GM18907 (cell line): ENCODE data around the gene EML4.

Source experiments
- ATAC-seq: cut with Tn5 transposase; IDR thresholded peaks from one replicate; pipeline ENCODE4 v1.9.1; 2021; ENCODE audit warnings: mild to moderate bottlenecking, moderate library complexity; ENCODE audit not compliant: unreplicated experiment

EML4 gene

DNA sequence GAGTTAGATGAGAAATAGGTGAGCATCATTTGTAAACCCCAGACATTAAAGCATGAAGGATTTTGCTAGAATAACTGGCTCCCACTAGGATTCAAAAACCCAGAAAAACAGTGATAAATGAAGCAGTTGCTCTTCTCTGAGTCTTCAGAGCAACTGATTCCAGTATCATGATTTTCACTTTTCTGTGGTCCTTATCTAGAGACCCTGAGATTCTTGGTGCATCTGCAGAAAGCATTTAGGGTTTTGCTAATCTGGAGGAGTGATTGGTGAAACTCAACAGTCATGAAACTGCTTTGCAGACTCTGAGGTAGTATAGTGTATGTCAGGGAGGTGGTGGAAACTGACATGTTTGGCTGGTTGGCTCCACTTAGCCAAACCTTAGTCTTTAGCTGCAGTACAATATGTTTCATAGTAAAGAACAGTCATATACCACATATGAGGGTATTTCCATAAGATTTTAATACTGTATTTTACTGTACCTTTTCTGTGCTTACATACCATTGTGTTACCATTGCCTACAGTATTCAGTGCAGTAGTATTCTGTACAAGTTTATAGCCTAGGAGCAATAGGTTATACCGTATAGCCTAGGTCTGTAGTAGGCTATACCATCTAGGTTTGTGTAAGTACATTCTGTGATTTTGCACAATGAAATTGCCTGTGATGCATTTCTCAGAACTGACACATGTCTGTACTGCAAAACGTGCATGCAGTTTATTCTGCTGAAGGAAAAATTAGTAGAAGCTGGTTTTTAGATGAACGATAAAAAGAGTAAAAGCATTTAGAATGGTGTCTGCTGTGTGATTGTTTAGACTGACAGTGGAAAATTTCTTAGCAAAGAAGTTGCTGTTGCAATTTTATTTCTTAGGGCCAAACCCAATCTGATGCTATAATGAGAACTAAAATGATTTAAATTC lies 23.8 kb downstream of the EML4 start:
- ATAC-seq = peak; percentile 55

DNA sequence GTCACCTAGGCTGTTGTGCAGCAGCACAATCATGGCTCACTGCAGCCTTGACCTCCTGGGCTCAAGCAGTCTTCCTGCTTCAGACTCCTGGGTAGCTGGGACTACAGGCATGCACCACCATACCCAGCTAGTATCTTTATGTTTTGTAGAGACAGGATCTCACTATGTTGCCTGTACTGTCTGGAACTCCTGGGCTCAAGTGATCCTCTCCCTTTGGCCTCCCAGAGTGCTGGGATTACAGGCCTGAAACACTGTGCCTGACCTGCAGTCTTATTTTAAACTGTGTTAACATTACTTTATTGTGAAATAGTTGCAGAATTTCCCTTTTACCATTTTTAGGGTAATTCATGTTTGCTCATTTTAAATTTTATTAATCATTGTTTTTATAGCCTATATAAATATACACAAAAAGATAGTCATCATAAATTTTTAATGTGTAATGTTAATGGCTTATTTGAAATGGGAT lies 24.6 kb downstream of the EML4 start:
- ATAC-seq = no peak

DNA sequence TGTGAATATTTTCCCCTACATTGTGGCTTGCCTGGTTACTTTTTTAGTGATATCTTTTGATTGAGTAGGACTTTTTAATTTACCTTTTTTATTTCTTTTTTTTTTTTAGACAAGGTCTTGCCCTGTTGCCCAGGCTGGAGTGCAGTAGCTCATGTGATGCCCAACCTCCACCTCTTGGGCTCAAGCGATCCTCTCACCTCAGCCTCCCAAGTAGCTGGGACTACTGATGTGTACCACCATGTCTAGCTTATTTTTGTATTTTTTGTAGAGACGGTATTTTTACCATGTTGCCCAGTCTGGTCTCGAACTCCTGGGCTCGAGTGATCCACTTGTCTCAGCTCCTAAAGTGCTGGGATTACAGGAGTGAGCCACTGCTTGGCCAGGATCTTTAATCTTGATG lies 25.3 kb downstream of the EML4 start:
- no peak for ATAC-seq

DNA sequence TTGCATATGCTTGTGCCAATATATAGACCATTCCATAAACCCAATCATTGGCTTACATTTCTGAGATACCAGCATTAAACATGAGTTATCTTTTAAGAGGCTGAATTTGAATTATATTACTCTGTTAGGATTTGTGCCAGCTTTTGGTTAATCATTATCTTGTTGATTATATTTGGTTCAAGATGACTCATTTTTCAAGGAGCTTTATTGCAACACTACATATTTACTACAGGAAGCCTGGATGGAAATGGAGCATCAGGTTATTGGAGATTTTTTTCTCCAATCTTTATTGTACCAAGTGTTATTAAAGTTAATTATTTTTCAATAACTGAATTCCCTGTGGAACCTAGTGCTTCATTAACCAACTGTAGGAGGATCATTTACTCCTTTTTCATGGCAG lies 26.4 kb downstream of the EML4 start:
- ATAC-seq = no peak

DNA sequence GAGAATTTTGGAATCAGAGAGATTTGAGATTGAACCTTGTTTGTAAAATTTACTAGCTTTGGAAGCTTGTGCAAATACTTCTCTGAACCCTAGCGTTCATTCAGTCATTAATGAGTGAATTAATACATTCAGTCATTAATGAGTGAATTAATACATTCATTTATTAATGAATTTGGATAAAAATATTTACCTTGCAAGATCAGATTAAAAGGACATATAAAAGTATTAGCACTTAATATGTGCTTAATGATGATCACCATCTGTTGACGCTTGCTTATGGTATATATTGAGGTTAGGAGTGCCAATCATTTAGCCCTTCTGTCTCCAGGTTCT lies 26.9 kb downstream of the EML4 start:
- no peak for ATAC-seq

DNA sequence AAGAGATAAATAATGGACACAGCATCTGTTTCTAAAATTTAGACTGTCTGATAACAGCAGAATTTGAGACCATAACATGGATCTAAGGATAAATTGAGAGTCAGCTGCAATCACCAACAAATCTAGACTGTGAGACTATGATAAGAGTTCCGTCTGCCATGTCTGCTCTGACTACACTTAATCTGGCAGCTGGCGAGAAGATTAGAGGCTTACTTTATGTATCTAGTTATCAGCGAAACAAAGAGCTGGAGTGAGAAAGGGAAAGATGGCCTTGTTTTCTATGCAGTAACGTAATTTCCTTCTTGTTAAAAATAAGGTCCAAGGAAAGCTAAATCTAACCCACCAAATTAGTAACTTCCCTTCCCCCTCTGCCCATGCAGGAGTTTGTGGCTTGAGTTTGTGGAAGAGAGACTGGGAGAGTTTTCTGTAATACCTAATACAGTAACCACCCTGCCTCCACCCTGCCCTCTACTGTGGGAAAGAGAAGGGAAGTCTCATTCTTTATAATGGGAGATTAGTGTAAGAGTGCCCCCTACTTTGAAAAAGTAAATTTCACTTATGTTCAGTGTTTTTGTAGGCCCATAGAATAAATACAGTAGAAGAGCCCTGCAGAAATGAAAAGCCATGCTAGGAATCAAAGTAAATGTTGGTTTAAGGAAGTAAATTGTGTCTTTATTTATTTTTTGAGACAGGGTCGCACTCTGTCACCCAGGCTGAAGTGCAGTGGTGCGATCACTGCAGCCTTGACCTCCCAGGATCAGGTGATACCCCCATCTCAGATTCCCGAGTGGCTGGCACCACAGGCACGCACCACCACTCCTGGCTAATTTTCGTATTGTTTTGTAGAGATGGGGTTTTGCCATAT lies 27.5 kb downstream of the EML4 start:
- ATAC-seq = no peak

DNA sequence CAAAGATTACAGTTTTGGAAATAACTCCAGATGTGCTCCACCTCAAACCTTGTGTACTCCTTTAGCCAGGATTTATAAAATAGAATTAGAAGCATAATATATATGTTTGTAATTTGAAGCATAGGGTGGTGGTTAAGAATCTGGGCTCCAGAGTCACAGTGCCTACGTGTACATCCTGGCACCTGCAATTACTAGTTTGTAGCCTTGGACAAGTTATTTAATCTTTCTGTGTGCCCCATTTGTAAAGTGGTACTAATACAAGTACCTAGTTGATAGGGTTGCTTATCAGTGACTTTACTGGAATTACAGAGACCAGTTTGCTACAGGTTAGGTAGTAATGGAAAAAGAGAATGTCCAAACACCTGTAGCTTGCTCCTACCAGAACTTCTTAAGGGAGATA lies 28.6 kb downstream of the EML4 start:
- ATAC-seq = no peak

DNA sequence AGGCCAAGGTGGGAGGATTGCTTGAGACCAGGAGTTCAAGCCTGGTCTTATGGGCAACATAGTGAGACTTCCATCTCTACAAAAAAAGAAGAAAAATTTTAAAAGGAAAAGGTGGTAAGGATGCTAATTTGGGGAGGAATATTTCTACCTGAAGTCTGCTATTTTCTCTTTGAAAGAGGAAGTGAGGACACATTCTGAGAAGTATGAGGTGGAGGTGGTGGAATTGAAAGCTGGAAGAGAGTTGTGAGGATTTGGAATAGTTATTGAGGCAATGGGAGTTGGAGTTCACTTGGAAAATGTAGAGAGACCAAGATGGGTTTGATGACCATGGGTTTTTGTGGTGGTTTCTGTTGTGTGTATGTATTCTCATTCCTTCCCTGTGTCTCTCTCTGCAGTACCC lies 29.3 kb downstream of the EML4 start:
- no peak for ATAC-seq

DNA sequence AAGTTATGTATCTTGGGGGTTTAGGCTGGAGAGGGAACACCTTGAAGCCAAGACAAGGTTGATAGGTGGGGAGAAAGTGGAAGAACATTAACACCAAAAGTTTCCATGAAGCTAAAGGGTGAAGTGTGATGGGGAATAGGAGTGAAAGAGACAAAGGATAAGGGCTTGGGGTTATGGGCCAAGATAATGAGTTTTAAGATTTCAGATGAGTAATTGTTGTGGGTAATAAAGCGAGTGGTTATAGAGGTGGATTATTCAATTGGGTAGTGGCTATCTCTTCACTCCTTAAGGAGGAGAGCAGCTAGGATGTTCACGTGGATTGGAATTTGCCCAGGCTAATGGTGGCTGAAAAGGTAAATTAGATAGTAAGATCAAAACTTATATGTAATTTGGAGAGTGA lies 29.8 kb downstream of the EML4 start:
- no peak for ATAC-seq

DNA sequence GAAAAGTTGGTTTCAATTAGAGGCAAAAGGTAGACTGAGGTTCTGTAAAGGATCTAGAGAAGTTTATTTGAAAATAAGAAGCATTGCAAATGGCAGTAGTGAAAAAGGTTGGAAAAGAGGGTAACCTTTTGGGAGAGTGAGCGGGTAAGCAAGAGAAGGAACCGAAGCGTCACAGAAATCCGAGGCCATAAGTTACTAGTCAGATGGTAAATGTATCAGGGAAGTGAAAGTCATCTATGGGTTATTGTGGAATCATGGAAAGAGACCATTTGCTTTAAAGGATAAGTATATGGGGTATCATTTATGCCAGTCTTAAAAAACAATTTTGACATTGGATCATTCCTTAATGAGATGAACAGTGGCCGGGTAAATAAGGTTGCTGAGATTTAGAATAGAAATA lies 30.5 kb downstream of the EML4 start:
- ATAC-seq = no peak

DNA sequence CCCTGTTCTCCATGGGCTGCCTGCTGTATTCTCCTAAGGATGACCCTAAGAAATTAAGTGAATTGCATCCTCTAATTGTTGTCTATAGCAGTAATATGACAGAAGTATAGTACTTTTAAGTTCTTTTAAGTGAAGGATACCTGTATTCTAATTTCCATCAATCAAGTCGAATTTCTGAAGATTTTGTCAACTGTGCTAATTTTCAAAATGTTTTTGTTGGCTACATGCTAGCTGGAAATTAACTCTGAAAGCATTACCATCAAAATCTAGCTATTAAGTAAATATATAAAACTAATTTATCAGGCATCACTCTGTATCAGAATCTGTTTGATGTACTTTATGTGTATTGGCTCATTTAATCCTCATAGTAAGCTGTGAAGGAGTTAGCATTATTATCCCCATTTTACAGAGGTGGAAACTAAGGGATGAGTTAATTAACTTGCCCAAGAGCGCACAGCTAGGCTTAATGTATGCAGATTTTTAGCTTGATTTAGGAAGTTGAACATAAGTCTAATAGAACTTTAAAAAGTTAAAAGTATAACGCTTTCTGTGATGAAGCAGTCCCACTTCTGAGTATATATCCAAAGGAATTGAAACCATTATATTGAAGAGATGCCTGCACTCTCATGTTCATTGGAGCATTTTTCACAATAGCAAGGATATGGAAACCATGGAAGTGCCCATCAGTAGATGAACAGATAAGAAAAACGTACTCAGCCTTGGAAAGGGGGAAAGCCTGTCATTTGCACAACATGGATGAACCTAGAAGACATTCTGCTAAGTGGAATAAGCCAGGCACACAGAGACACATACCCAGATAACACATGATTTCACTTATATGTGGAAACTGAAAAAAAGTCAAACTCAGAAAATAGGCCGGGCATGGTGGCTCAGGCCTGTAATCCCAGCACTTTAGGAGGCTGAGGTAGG lies 32.0 kb downstream of the EML4 start:
- ATAC-seq = no peak

DNA sequence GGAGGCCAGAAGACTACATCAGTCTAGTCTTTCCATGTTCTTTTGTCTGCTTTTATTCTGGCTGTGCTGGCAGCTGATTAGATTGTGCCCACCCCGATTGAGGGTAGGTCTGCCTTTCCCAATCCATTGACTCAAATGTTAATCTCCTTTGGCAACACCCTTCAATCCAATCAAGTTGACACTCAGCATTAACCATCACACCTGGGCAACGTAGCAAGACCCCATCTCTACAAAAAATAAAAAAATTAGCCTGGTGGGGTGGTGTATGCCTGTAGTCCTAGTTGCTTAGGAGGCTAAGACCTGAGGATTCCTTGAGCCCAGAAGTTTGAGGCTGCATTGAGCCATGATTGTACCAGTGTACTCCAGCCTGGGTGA lies 33.5 kb downstream of the EML4 start:
- no peak for ATAC-seq

DNA sequence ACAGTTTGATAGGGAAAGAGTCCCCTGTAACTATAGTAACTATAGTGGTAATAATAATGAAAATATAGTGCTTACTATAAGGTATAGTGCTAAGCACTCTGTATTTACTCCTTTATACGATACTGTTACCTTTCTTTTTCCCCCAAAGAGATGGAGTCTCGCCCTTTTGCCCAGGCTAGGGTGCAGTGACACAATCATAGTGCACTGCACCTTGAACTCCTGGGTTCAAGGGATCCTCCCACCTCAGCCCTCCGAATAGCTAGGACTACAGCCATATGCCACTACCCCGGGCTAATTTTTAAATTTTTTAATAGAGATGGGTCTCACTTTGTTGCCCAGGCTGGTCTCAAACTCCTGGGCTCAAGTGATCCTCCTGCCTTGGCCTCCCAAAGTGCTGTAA lies 34.6 kb downstream of the EML4 start:
- no peak for ATAC-seq

DNA sequence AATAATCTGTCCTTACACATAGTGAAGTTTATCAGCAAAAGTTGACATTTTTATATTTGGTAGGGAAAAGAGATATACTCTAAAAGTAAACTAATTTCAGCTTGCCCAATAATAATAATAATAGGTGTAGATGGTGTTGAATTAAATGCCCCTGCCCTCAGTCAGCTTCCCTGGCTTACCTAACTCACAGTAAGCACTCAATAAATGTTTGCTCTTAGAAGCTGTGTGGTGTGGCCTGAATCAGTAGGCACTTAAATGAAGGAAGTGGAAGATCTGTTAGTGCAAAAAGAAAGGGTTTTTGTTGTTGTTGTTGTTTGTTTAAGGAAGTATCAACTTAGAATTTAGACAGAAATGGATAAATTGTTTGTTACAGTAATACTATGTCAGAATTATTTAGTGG lies 36.2 kb downstream of the EML4 start:
- ATAC-seq = no peak

DNA sequence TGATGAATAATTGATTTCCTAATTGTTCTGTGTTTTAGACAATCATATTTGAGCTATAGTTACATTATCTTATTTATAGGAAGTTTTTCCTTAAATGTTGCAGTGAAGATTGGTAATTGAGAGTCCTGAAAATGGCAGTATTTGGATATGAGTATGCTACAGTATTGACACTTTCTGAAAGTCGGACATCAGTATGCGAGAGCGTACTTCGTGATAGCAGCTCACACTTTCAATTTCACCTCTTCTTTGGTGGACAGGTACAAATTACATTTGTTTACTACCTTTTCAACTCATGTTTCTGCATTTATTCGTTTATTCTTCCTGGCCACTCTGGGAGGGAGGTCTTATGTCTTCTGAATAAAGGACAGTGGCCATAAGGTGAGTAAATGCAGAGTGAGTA lies 38.7 kb downstream of the EML4 start:
- no peak for ATAC-seq

DNA sequence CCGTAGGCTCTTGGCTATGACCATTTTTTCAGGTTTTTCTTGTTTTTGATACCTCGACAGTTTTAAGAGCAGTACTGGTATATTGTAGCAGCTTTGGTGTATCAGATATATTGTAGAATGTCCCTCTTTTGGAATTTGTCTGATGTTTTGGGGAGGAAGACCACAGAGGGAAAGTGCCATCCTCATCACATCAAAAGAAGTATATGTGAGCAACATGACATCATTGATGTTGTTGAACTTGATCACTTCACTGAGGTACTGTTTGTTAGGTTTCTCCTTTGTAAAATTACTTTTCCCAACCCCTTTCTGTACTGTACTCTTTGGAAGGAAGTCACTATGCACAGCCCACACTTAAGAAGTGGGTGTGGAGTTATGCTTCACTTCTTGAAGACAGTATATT lies 41.0 kb downstream of the EML4 start:
- ATAC-seq = no peak

DNA sequence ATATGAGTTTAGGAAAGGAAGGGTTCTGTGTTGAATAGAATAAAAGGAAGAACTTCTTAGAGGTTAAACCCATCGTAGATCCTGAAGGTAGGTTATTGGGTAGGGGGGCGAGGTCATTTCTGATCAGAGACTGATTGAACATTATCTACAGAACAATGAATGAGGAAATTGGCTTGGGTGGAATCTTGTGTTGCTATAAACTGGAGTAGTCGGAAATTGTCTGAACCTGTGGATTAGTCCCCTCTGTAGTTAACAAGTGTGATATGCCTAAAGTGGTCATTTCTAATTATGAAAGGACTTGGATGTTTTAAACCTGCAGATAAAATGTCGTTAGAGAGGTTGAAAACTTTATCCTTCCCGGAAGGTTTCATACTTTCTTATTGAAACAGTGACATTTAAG lies 42.1 kb downstream of the EML4 start:
- no peak for ATAC-seq

DNA sequence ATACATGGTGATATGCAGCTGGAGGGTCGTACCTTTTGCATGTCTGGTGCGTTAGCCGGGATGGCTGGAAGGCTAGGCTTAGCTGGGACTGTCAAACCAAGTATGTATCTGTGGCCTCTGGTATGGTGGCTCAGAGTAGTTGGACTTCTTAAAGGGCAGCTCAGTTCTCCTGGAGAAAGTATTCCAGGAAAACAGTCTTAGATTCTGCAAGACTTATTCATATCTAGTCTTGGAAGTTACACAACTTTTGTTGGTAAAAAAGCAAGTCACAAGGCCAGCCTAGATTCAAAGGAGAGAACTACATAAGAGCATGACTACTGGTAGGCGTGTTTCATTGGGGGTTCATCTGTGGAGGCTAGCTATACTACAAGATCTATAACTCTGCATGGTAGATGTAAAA lies 45.5 kb downstream of the EML4 start:
- no peak for ATAC-seq

DNA sequence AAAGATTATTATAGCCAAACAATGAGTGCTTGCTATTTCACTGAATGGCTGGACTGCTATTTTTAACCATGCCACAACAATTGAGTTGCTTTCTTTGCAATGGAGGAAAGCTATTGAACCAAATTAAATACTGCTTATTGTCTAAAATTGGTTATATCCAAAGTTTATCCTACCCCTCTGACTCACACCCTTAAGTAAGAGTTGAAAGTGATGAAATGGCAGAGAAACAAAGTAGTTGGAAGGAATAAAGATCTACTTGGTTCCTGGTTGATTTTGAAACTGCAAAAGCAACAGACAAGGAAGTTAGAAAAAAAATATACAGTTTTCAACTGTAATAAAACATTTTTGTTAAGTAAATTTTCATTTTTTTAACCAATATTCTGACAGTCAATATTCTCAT lies 47.5 kb downstream of the EML4 start:
- no peak for ATAC-seq

DNA sequence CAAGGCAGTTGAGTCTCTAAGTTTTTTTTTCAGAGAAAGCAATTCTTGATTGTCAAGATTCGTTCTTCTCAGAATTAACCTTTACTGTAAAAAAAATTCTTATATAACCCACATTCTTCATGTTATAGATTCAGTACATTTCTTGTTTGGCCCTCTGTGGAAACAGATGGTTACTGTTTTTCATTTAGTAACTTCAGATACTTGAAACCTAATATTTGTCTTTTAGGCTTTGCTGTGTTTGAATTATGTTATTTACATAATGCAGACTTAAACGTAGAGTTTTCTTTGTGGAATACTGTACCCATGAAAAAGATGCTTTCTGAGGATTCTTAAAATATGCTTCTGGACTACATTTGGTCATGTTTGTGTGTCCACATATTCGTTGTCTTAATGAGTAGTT lies 48.2 kb downstream of the EML4 start:
- no peak for ATAC-seq

DNA sequence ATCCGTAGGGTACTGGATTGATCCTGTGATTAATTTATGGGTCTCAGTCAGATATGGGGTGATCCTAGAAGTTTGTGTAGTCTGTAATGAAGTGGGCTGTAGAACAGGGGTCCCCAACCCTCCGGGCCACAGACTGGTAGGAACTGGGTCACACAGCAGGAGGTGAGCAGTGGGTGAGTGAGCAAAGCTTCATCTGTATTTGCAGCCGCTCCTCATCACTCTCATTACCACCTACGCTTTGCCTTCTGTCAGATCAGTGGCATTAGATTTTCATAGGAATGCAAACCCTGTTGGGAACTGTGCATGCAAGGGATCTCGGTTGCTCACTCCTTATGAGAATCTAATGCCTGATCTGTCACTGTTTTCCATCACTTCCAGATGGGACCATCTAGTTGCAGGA lies 48.8 kb downstream of the EML4 start:
- no peak for ATAC-seq
